ENCODE measurements around the gene DYNC2I2. TPM values are rescaled to one million over a fixed set of nuclear protein-coding genes. Genes with fewer than 3 reads are reported as not detected.

DYNC2I2 gene
- total RNA-seq, 3 donors from 2014 or later, result 23.7 to 67.0 (median 54.1) TPM

DNA sequence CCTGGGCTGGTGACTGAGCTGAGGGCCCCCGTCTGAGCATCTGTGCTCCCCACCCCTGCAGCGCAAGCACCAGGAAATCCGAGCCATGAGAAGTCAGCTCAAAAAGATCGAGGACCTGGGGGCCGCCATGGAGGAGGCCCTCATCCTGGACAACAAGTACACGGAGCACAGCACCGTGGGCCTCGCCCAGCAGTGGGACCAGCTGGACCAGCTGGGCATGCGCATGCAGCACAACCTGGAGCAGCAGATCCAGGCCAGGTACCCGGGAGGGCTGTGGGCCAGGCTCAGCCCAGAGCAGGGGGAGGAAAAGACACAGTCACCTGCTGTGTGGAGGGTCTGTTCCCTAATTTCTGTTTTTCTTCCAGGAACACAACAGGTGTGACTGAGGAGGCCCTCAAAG, 24.6 kb downstream of the DYNC2I2 start:
- H3K9me3 ChIP-seq, result no peaks in the 10 kb centered on the region
- TF ChIP-seq, protein P1, sequence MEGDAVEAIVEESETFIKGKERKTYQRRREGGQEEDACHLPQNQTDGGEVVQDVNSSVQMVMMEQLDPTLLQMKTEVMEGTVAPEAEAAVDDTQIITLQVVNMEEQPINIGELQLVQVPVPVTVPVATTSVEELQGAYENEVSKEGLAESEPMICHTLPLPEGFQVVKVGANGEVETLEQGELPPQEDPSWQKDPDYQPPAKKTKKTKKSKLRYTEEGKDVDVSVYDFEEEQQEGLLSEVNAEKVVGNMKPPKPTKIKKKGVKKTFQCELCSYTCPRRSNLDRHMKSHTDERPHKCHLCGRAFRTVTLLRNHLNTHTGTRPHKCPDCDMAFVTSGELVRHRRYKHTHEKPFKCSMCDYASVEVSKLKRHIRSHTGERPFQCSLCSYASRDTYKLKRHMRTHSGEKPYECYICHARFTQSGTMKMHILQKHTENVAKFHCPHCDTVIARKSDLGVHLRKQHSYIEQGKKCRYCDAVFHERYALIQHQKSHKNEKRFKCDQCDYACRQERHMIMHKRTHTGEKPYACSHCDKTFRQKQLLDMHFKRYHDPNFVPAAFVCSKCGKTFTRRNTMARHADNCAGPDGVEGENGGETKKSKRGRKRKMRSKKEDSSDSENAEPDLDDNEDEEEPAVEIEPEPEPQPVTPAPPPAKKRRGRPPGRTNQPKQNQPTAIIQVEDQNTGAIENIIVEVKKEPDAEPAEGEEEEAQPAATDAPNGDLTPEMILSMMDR (IDR thresholded peaks at IDR 0.05), result no peak
- TF ChIP-seq POLR2A (IDR thresholded peaks at IDR 0.05), result no peak
- no peak for TF ChIP-seq POLR2AphosphoS5 (IDR thresholded peaks at IDR 0.05)
- intact Hi-C loops (cut with DNase I; ENCODE audit: low total_unique reads), result no loop called here
- H3K4me3 ChIP-seq, result no peak overlapping the region
- no peak for DNase-seq (ENCODE audit: low spot score in 2 of 2)
- no peaks in the 10 kb centered on the region for H3K27me3 ChIP-seq
- peak overlapping the region in 1 of 2 donors; percentile 19 for H3K27ac ChIP-seq
- H3K36me3 ChIP-seq, result no peaks in the 10 kb centered on the region
- peaks cover 6 to 19% of the 10 kb centered on the region in 2 donors for H3K4me1 ChIP-seq

DNA sequence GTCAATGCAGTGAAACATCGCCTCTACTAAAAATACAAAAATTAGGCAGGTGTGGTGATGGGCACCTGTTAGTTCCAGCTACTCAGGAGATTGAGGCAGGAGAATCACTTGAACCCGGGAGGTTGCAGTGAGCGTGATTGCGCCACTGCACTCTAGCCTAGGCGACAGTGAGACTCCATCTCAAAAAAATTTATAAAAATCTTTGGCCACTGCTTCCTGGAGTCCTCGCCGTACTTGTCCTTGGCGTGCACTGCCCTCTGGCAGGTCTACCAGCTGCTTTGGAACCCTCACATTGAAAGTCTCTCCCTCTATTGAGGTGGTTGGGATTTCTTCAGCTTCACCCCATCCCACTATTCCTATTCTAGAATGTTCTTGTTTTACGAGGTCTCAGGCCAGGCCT, 25.0 kb downstream of the DYNC2I2 start:
- no peaks in the 10 kb centered on the region for H3K36me3 ChIP-seq
- no peak overlapping the region for H3K27ac ChIP-seq
- no peaks in the 10 kb centered on the region for H3K9me3 ChIP-seq
- H3K27me3 ChIP-seq, result no peaks in the 10 kb centered on the region
- H3K4me1 ChIP-seq, result peaks cover 6 to 19% of the 10 kb centered on the region in 2 donors
- DNase-seq (ENCODE audit: low spot score in 2 of 2), result no peak
- H3K4me3 ChIP-seq, result no peak overlapping the region
- TF ChIP-seq, protein P1 (IDR thresholded peaks at IDR 0.05), result no peak
- TF ChIP-seq POLR2A (IDR thresholded peaks at IDR 0.05), result no peak
- no peak for TF ChIP-seq POLR2AphosphoS5 (IDR thresholded peaks at IDR 0.05)
- intact Hi-C loops (cut with DNase I; ENCODE audit: low total_unique reads), result no loop called here

DNA sequence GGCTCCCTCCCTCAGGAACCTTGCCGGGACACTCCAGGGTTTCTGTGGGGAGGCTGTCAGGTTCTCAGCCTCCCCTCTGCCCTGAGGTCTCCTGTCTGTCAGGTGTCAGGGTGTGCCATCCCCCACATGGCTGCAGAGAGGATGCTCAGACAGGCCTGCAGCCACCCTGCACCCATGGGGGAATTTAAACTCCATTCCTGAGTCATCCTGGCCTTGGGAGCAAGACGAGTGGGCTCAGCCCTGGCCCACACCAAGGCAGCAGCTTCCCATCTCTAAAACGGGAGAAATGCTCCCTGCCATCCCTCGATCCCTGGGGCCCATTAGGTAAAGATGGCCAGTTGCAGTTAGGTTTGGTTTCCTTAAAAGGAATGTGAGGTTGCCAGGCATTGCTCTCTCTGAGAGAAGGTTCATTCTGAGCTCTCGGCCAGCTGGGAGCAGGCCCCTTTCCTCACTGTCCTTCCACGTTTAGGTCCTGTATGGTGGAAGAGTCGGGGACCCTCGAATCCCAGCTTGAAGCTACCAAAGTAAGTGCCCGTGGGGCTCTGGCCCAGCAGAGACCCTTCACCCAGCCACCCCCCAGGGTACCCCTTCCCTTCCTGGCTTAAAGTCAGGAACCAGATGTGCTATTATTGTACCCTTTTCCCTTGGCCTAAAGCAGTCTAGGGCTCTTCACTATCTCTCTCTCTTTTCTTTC, 26.6 kb downstream of the DYNC2I2 start:
- intact Hi-C loops (cut with DNase I; ENCODE audit: low total_unique reads), result loop anchor here (1.0 kb wide), 1 partner anchor 22 kb away; no protein-coding TSS in a partner anchor
- no peaks in the 10 kb centered on the region for H3K36me3 ChIP-seq
- TF ChIP-seq POLR2A (IDR thresholded peaks at IDR 0.05) (no peak), POLR2AphosphoS5 (IDR thresholded peaks at IDR 0.05) (no peak)
- TF ChIP-seq, protein P1 (IDR thresholded peaks at IDR 0.05), result no peak
- H3K27me3 ChIP-seq, result no peaks in the 10 kb centered on the region
- no peak for DNase-seq (ENCODE audit: low spot score in 2 of 2)
- H3K27ac ChIP-seq, result peak overlapping the region in 1 of 2 donors; percentile 7
- H3K9me3 ChIP-seq, result no peaks in the 10 kb centered on the region
- no peak overlapping the region for H3K4me3 ChIP-seq
- peaks cover 6 to 7% of the 10 kb centered on the region in 2 donors for H3K4me1 ChIP-seq

DNA sequence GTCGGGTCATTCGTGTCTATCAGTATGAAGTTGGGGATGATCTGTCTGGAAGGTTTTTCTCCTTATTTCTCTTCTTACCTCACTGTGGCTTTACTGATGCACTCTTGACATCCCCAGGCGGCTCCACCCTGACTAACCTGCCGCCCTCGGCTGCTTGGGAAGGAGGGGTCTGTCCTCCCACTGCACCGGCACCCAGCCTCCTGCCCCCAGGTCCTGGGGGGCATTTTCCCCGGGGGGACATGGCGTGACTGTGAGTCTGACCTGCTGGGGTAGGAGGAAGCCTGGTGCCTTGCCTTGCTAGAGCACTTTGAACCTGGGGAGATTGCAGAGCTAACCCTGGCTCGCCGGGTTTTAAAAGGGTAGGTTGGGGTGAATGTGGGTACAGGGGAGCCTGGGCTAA, 27.5 kb downstream of the DYNC2I2 start:
- TF ChIP-seq POLR2AphosphoS5 (IDR thresholded peaks at IDR 0.05) (no peak), POLR2A (IDR thresholded peaks at IDR 0.05) (no peak)
- TF ChIP-seq, protein P1 (IDR thresholded peaks at IDR 0.05), result no peak
- intact Hi-C loops (cut with DNase I; ENCODE audit: low total_unique reads), result no loop called here
- Histone ChIP-seq H3K4me1 (no peaks in the 10 kb centered on the region), H3K4me3 (no peak overlapping the region), H3K36me3 (no peaks in the 10 kb centered on the region), H3K27ac (peak overlapping the region in 1 of 2 donors; percentile 61), H3K27me3 (no peaks in the 10 kb centered on the region), H3K9me3 (no peaks in the 10 kb centered on the region)
- DNase-seq (ENCODE audit: low spot score in 2 of 2), result no peak

DNA sequence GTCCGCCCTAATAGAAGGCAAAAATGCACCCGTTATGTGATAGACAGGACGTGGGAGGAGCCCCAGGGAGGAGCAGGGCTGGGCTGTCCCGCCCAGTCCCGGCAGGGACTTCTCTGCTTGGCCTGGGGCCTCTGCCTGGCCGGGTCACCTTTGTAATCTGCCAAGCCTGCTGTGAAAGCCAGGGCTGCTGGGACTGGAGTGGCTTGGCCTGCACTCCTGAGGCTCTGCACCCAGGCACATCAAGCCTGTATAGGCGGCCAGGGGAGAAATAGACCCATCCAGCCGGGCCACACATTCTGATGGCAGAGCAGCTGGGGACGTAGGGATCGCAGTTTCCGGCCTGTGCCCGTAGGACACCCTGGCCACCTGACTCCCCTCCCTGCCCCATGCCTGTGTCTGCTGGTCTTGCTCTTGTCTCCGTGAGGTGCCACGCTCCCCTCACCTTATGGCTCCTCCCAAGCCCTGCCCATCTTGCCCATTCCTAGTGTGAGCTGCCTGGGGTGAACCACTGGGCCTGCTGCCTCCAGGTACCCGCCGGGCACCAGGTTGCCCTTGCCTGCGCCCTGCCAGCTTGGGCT, 28.1 kb downstream of the DYNC2I2 start:
- peak in 1 of 2 donors; percentile 33 for DNase-seq (ENCODE audit: low spot score in 2 of 2)
- H3K27ac ChIP-seq, result peak overlapping the region; percentile 37 to 61
- no peaks in the 10 kb centered on the region for H3K9me3 ChIP-seq
- no peaks in the 10 kb centered on the region for H3K27me3 ChIP-seq
- H3K4me3 ChIP-seq, result no peak overlapping the region
- TF ChIP-seq POLR2AphosphoS5 (IDR thresholded peaks at IDR 0.05) (no peak), POLR2A (IDR thresholded peaks at IDR 0.05) (no peak)
- TF ChIP-seq, protein P1 (IDR thresholded peaks at IDR 0.05), result no peak
- no peaks in the 10 kb centered on the region for H3K36me3 ChIP-seq
- no peaks in the 10 kb centered on the region for H3K4me1 ChIP-seq
- intact Hi-C loops (cut with DNase I; ENCODE audit: low total_unique reads), result no loop called here

All from breast epithelium (tissue), 4 donors.